ENCODE results near the gene OR56A5. TPM values are rescaled to one million over a fixed set of nuclear protein-coding genes. Genes with fewer than 3 reads are reported as not detected.

Gene OR56A5
- total and polyA plus RNA-seq, 4 donors = not detected

- WGBS = 66% methylated on average over 3 of the region's 3 CpGs
- no peaks in the 10 kb centered on the region for H3K36me3 ChIP-seq (ENCODE audit: control insufficient read depth in 4 of 4, insufficient read depth in 3 of 4, low read depth in 1 of 4, low read length in 3 of 4)
- H3K27ac ChIP-seq (ENCODE audit: low read depth in 1 of 2, low read length in 2 of 2) = no peak overlapping the region
- H3K4me3 ChIP-seq (ENCODE audit: low read depth in 1 of 3, low read length in 3 of 3) = no peak overlapping the region
- no peaks in the 10 kb centered on the region for H3K27me3 ChIP-seq (ENCODE audit: control insufficient read depth in 4 of 4, insufficient read depth in 4 of 4, low read length in 3 of 4)
- TF ChIP-seq CTCF (IDR thresholded peaks at IDR 0.05; ENCODE audit: low read depth, low read length, missing input control) = no peak
- TF ChIP-seq NR2F2 (IDR thresholded peaks at IDR 0.05) = no peak
- TF ChIP-seq YY1 (IDR thresholded peaks at IDR 0.05) = no peak
- TF ChIP-seq MAX (IDR thresholded peaks at IDR 0.05) = no peak
- TF ChIP-seq FOXA2 (IDR thresholded peaks at IDR 0.05) = no peak
- no peak for TF ChIP-seq FOXA1 (IDR thresholded peaks at IDR 0.05)
- TF ChIP-seq ZBTB33 (IDR thresholded peaks at IDR 0.05) = no peak
- no peak for TF ChIP-seq JUND (IDR thresholded peaks at IDR 0.05)
- no peak for TF ChIP-seq RAD21 (IDR thresholded peaks at IDR 0.05)
- TF ChIP-seq SP1 (IDR thresholded peaks at IDR 0.05) = no peak
- TF ChIP-seq ATF3 (IDR thresholded peaks at IDR 0.05) = no peak
- TF ChIP-seq HNF4G (IDR thresholded peaks at IDR 0.05) = no peak
- TF ChIP-seq REST (IDR thresholded peaks at IDR 0.05) = no peak
- TF ChIP-seq GABPA (IDR thresholded peaks at IDR 0.05 in 1 of 2, conservative IDR thresholded peaks at IDR 0.05 in 1 of 2) = no peak
- no peak for TF ChIP-seq RXRA (IDR thresholded peaks at IDR 0.05)
- no peak for TF ChIP-seq EGR1 (IDR thresholded peaks at IDR 0.05; ENCODE audit: low read depth in 2 of 2)
- H3K9ac ChIP-seq (ENCODE audit: low read depth in 1 of 2, low read length in 2 of 2) = no peak overlapping the region
- no peak for DNase-seq (ENCODE audit: low spot score)
- no peaks in the 10 kb centered on the region for H3K9me3 ChIP-seq (ENCODE audit: control insufficient read depth in 4 of 4, low read length in 3 of 4)
- H3K4me1 ChIP-seq (ENCODE audit: control insufficient read depth in 4 of 4, insufficient read depth in 4 of 4, low read length in 3 of 4) = no peaks in the 10 kb centered on the region
These were observed 586 bp downstream of the OR56A5 start for GRCh38 chr11:5967708-5968107.

GRCh38 chr11:5966958-5967357 is 1.3 kb downstream of the OR56A5 start:
- Histone ChIP-seq H3K36me3 (ENCODE audit: control insufficient read depth in 4 of 4, insufficient read depth in 3 of 4, low read depth in 1 of 4, low read length in 3 of 4) (no peaks in the 10 kb centered on the region), H3K4me3 (ENCODE audit: low read depth in 1 of 3, low read length in 3 of 3) (no peak overlapping the region), H3K27me3 (ENCODE audit: control insufficient read depth in 4 of 4, insufficient read depth in 4 of 4, low read length in 3 of 4) (no peaks in the 10 kb centered on the region), H3K9ac (ENCODE audit: low read depth in 1 of 2, low read length in 2 of 2) (no peak overlapping the region), H3K27ac (ENCODE audit: low read depth in 1 of 2, low read length in 2 of 2) (no peak overlapping the region), H3K4me1 (ENCODE audit: control insufficient read depth in 4 of 4, insufficient read depth in 4 of 4, low read length in 3 of 4) (no peaks in the 10 kb centered on the region), H3K9me3 (ENCODE audit: control insufficient read depth in 4 of 4, low read length in 3 of 4) (no peaks in the 10 kb centered on the region)
- WGBS = 53% methylated on average over 2 of the region's 2 CpGs
- no peak for DNase-seq (ENCODE audit: low spot score)
- no peak for TF ChIP-seq TAF1 (conservative IDR thresholded peaks at IDR 0.05)
- no peak for TF ChIP-seq REST (IDR thresholded peaks at IDR 0.05)
- TF ChIP-seq GABPA (IDR thresholded peaks at IDR 0.05 in 1 of 2, conservative IDR thresholded peaks at IDR 0.05 in 1 of 2) = no peak
- no peak for TF ChIP-seq EGR1 (IDR thresholded peaks at IDR 0.05; ENCODE audit: low read depth in 2 of 2)
- TF ChIP-seq CTCF (IDR thresholded peaks at IDR 0.05; ENCODE audit: low read depth, low read length, missing input control) = no peak
